H1 (cell line): ENCODE measurements around the gene MAST1. TPM values are rescaled to one million over a fixed set of nuclear protein-coding genes. Genes with fewer than 3 reads are reported as not detected.

ENCODE experiments used
- CTCF ChIA-PET: fragments of 300-600 bp; sonication (Branson Sonifier 250); formaldehyde crosslinking; loops from one replicate; lab custom pipeline; 2021; ENCODE audit not compliant: partially characterized antibody; lab: Charles Lee
- POLR2A ChIA-PET: fragments of 300-600 bp; sonication (Branson Sonifier 250); formaldehyde crosslinking; loops from one replicate; lab custom pipeline; 2021; ENCODE audit warnings: inconsistent platforms; ENCODE audit not compliant: partially characterized antibody; lab: Charles Lee
- DNase-seq, 2 experiments: peaks; one replicate each; pipeline versions ENCODE4 v3.0.0 to v3.0.0-alpha.2; 2010 to 2022; ENCODE audit warnings: low spot score in 2 of 2, low read depth in 1 of 2, mixed read lengths in 1 of 2
- FAIRE-seq: peaks from 2 replicates; lab custom pipeline; 2011; peaks lifted over from hg19 to GRCh38; lab: Jason Lieb, UNC
- H2AFZ ChIP-seq: 2 replicates; pipeline ENCODE4 v1.8.1; 2012; ENCODE audit warnings: low read length, inconsistent platforms
- H2AK5ac ChIP-seq: 2 replicates; pipeline ENCODE4 v1.6.1; 2013; ENCODE audit warnings: low read depth, low read length
- H2BK120ac ChIP-seq: replicated peaks from 2 replicates; pipeline ENCODE3; 2013; ENCODE audit warnings: low read depth, low read length, inconsistent platforms
- H2BK12ac ChIP-seq: 2 replicates; pipeline ENCODE4 v1.6.1; 2013; ENCODE audit warnings: low read depth, low read length
- H2BK15ac ChIP-seq: 2 replicates; pipeline ENCODE4 v1.6.1; 2013; ENCODE audit warnings: low read length
- H2BK20ac ChIP-seq: 2 replicates; pipeline ENCODE4 v1.6.1; 2013; ENCODE audit warnings: low read length
- H2BK5ac ChIP-seq: 2 replicates; pipeline ENCODE4 v1.6.1; 2013; ENCODE audit warnings: low read depth, low read length
- H3K14ac ChIP-seq: 2 replicates; pipeline ENCODE4 v1.6.1; 2013; ENCODE audit warnings: inconsistent platforms; ENCODE audit not compliant: insufficient read length
- H3K18ac ChIP-seq: 2 replicates; pipeline ENCODE4 v1.6.1; 2013; ENCODE audit warnings: low read length; ENCODE audit errors: extremely low read depth
- H3K23ac ChIP-seq: 2 replicates; pipeline ENCODE4 v1.6.1; 2013; ENCODE audit warnings: inconsistent platforms; ENCODE audit not compliant: insufficient read length
- H3K23me2 ChIP-seq: 2 replicates; pipeline ENCODE4 v1.6.1; 2013; ENCODE audit warnings: low read depth, low read length
- H3K27ac ChIP-seq: 2 replicates; pipeline ENCODE4 v1.6.1; 2011; ENCODE audit warnings: low read depth, low read length, inconsistent platforms
- H3K27me3 ChIP-seq, 4 experiments: replicated peaks in 1 of 4; 1 replicate in 1 of 4; 2 replicates in 3 of 4; pipeline versions ENCODE4 v1.6.1 to v1.8.1; 2011 to 2013; ENCODE audit warnings: low read length in 3 of 4, mild to moderate bottlenecking in 3 of 4, inconsistent platforms in 2 of 4, mixed read lengths in 2 of 4, moderate library complexity in 1 of 4; ENCODE audit not compliant: control insufficient read depth in 3 of 4, insufficient read depth in 3 of 4; ENCODE audit errors: extremely low read depth in 1 of 4
- H3K36me3 ChIP-seq, 4 experiments: 2 replicates each; pipeline versions ENCODE4 v1.6.1 to v1.8.1; 2011 to 2013; ENCODE audit warnings: mild to moderate bottlenecking in 4 of 4, low read length in 3 of 4, moderate library complexity in 2 of 4, control low read depth in 1 of 4, inconsistent platforms in 1 of 4; ENCODE audit not compliant: insufficient read depth in 4 of 4, control insufficient read depth in 2 of 4
- H3K4ac ChIP-seq: replicated peaks from 2 replicates; pipeline ENCODE3; 2013; ENCODE audit warnings: low read length, low read depth, mixed read lengths, inconsistent platforms; ENCODE audit not compliant: insufficient read length
- H3K4me1 ChIP-seq, 4 experiments: replicated peaks in 1 of 4; 1 replicate in 1 of 4; 2 replicates in 3 of 4; pipeline versions ENCODE4 v1.6.1 to v1.8.1; 2011 to 2013; ENCODE audit warnings: low read length in 3 of 4, inconsistent platforms in 2 of 4, mixed read lengths in 1 of 4; ENCODE audit not compliant: insufficient read depth in 4 of 4, control insufficient read depth in 3 of 4
- H3K4me2 ChIP-seq, 2 experiments: 2 replicates each; pipeline versions ENCODE4 v1.6.1 to v1.8.1; 2011 to 2013; ENCODE audit warnings: low read depth in 2 of 2, low read length in 2 of 2, control low read depth in 1 of 2, inconsistent platforms in 1 of 2, mild to moderate bottlenecking in 1 of 2; ENCODE audit not compliant: insufficient read depth in 1 of 2
- H3K4me3 ChIP-seq, 4 experiments: fragments of 200-600, 300-600 bp in 1 of 4; sonication (generic), shearing (Covaris generic), sonication (Bioruptor Twin) in 1 of 4; 2 replicates each; pipeline versions ENCODE4 v1.5.1 to v1.8.1; 2011 to 2016; ENCODE audit warnings: low read length in 4 of 4, low read depth in 3 of 4, control low read depth in 2 of 4, inconsistent platforms in 2 of 4, mild to moderate bottlenecking in 2 of 4, mixed read lengths in 1 of 4, moderate library complexity in 1 of 4; ENCODE audit not compliant: insufficient read depth in 2 of 4; ENCODE audit errors: extremely low read depth in 1 of 4
- H3K56ac ChIP-seq: replicated peaks from 2 replicates; pipeline ENCODE3; 2013; ENCODE audit warnings: low read depth, mild to moderate bottlenecking, mixed read lengths, low read length, inconsistent platforms; ENCODE audit not compliant: insufficient read length
- H3K79me1 ChIP-seq: 2 replicates; pipeline ENCODE4 v1.6.1; 2013; ENCODE audit warnings: low read depth, low read length, control low read depth
- H3K79me2 ChIP-seq, 2 experiments: 2 replicates each; pipeline versions ENCODE4 v1.6.1 to v1.8.1; 2012 to 2013; ENCODE audit warnings: low read length in 2 of 2, mild to moderate bottlenecking in 2 of 2, inconsistent platforms in 1 of 2; ENCODE audit not compliant: insufficient read depth in 2 of 2, control insufficient read depth in 1 of 2
- H3K9ac ChIP-seq, 4 experiments: replicated peaks in 1 of 4; 1 replicate in 1 of 4; 2 replicates in 3 of 4; pipeline versions ENCODE4 v1.6.1 to v1.8.1; 2011 to 2013; ENCODE audit warnings: low read depth in 3 of 4, low read length in 3 of 4, control low read depth in 2 of 4, mild to moderate bottlenecking in 2 of 4, moderate library complexity in 2 of 4, inconsistent platforms in 1 of 4; ENCODE audit errors: extremely low read depth in 1 of 4
- H3K9me3 ChIP-seq, 2 experiments: 2 replicates each; pipeline versions ENCODE4 v1.6.1 to v1.8.1; 2012 to 2013; ENCODE audit warnings: mild to moderate bottlenecking in 2 of 2, moderate library complexity in 2 of 2, control low read depth in 1 of 2, inconsistent platforms in 1 of 2, low read depth in 1 of 2, low read length in 1 of 2, mixed read lengths in 1 of 2; ENCODE audit not compliant: insufficient read depth in 2 of 2
- H4K20me1 ChIP-seq, 2 experiments: replicated peaks in 1 of 2; 2 replicates each; pipeline versions ENCODE3 to v1.8.1; 2011 to 2013; ENCODE audit warnings: inconsistent platforms in 2 of 2, low read length in 2 of 2, mild to moderate bottlenecking in 1 of 2; ENCODE audit not compliant: insufficient read depth in 2 of 2, control insufficient read depth in 1 of 2
- H4K5ac ChIP-seq: 2 replicates; pipeline ENCODE4 v1.6.1; 2013; ENCODE audit warnings: low read length, low read depth, mixed read lengths, inconsistent platforms; ENCODE audit not compliant: insufficient read length
- H4K8ac ChIP-seq: 2 replicates; pipeline ENCODE4 v1.8.0; 2013; ENCODE audit warnings: mild to moderate bottlenecking, moderate library complexity, low read length, inconsistent platforms; ENCODE audit not compliant: insufficient read depth; ENCODE audit errors: extremely low read depth
- H4K91ac ChIP-seq: replicated peaks from 2 replicates; pipeline ENCODE3; 2013; ENCODE audit warnings: low read length, mixed read lengths, inconsistent platforms; ENCODE audit not compliant: insufficient read length
- ASH2L ChIP-seq: fragments of 200-600, 300-600 bp; sonication (generic); IDR thresholded peaks from one replicate; pipeline ENCODE4 v1.7.1; 2017; ENCODE audit warnings: low read length
- BRCA1 ChIP-seq: IDR thresholded peaks from 2 replicates; pipeline ENCODE4 v1.6.1; 2012; ENCODE audit warnings: low read depth, low read length, improper control_type of control experiment
- CBX8 ChIP-seq: fragments of 300-800, 300-1000 bp; sonication (generic); IDR thresholded peaks from 2 replicates; pipeline ENCODE4 v1.7.1; 2016; ENCODE audit warnings: low read depth, low read length, borderline replicate concordance
- EP300 ChIP-seq, 2 experiments: IDR thresholded peaks; 1 replicate in 1 of 2; 2 replicates in 1 of 2; pipeline ENCODE4 v1.6.1; 2011 to 2012; ENCODE audit warnings: low read depth in 2 of 2, low read length in 2 of 2, mild to moderate bottlenecking in 2 of 2, borderline replicate concordance in 1 of 2, inconsistent platforms in 1 of 2, moderate library complexity in 1 of 2
- GABPA ChIP-seq: IDR thresholded peaks from 2 replicates; pipeline ENCODE4 v1.6.1; 2011; ENCODE audit warnings: mild to moderate bottlenecking, low read length, moderate library complexity, borderline replicate concordance; ENCODE audit not compliant: insufficient read depth
- NANOG ChIP-seq: IDR thresholded peaks from 2 replicates; pipeline ENCODE4 v1.6.1; 2011; ENCODE audit warnings: low read length, low read depth, mild to moderate bottlenecking, inconsistent platforms; ENCODE audit not compliant: insufficient read depth, poor library complexity, severe bottlenecking
- RAD21 ChIP-seq, 2 experiments: IDR thresholded peaks in 1 of 2; conservative IDR thresholded peaks in 1 of 2; 2 replicates each; pipeline ENCODE4 v1.6.1; 2011; ENCODE audit warnings: low read depth in 2 of 2, low read length in 2 of 2, improper control_type of control experiment in 1 of 2, inconsistent platforms in 1 of 2, mild to moderate bottlenecking in 1 of 2, moderate library complexity in 1 of 2
- RFX5 ChIP-seq: IDR thresholded peaks from 2 replicates; pipeline ENCODE4 v1.6.1; 2011; ENCODE audit warnings: low read depth, low read length, improper control_type of control experiment, borderline replicate concordance
- SP1 ChIP-seq: IDR thresholded peaks from 2 replicates; pipeline ENCODE4 v1.6.1; 2011; ENCODE audit warnings: low read depth, low read length
- SP4 ChIP-seq: IDR thresholded peaks from 2 replicates; pipeline ENCODE4 v1.6.1; 2012; ENCODE audit warnings: low read length, inconsistent platforms
- TEAD4 ChIP-seq: IDR thresholded peaks from 2 replicates; pipeline ENCODE4 v1.6.1; 2012; ENCODE audit warnings: low read depth, low read length, inconsistent platforms, mixed read lengths
- YY1 ChIP-seq: IDR thresholded peaks from 2 replicates; pipeline ENCODE4 v1.6.1; 2011; ENCODE audit warnings: low read depth, mild to moderate bottlenecking, low read length
- ZNF274 ChIP-seq: IDR thresholded peaks from 2 replicates; pipeline ENCODE4 v1.7.0; 2012; ENCODE audit warnings: low read length, borderline replicate concordance; ENCODE audit errors: extremely low read depth
- WGBS, 2 experiments: shearing (Covaris generic) in 1 of 2; methylation state at CpG; one replicate each; pipeline versions ENCODE4 v1.1.6 to v1.1.7; 2013 to 2015; ENCODE audit warnings: low lambda C conversion rate in 2 of 2, mixed read lengths in 2 of 2, inconsistent platforms in 1 of 2, low coverage in 1 of 2, missing lambda C conversion rate in 1 of 2; ENCODE audit not compliant: insufficient replicate concordance in 2 of 2, insufficient coverage in 1 of 2, insufficient read length in 1 of 2; ENCODE audit errors: extremely low coverage in 1 of 2, missing lambda C conversion rate in 1 of 2; 5-methylcytosine and 5-hydroxymethylcytosine counted together
- polyA plus RNA-seq, 7 experiments: library from polyadenylated mRNA; depleted of rRNA in 3 of 7; stranded (reverse) in 5 of 7; unstranded in 2 of 7; fragments of >200 nt in 5 of 7; fragments of 200-250 nt in 2 of 7; gene quantifications; 1 replicate in 5 of 7; 2 replicates in 1 of 7; 4 replicates in 1 of 7; pipeline versions ENCODE4 v1.2.1 to v1.2.3, GENCODE V29; 2011 to 2013; ENCODE audit warnings: missing spikeins in 2 of 7, mixed read lengths in 2 of 7
- total RNA-seq: library from RNA; stranded (reverse); fragmentation: NEBNext Ultra II Directional; extraction: Animal tissue kit (Norgen Biotek cat#: 25700); gene quantifications from 2 replicates; pipeline ENCODE4 v1.2.1, GENCODE V29; 2021

The MAST1 gene
- total and polyA plus RNA-seq, 2 of the 8 experiments (the other 6 are each of a cell fraction or from before 2014, with no cell fraction given): 15.6 to 28.3 TPM

DNA sequence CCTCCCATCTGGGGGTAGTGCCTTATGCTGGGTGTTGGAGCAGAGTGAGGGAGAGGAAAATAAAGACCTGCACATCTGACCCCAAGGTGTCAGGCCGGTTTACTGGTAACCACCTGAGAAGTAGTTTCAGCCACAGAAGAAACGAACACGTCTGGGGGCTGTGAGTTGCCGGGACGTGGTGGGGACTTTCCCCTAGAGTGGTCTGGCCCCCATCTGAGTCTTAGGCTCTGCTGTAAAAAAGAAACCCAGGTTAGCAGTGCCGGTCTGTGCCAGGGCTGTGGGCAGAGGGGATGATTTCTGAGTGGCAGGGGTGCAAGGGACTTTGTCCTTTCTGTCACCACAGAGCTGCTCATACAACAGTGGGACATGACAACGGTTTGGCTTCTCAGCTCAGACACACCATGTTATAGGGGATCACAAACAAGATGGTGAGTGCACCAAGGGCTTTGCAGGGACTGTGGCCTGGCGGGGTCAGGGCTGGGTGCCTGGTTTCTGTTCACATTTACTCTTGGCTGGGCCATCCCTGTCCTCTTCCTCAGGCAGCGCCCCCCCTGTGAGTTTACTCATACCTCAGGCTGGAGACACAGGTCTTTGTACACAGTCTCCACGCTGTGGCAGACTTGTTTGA lies 61.7 kb downstream of the MAST1 start:
- H2AFZ ChIP-seq: no peak overlapping the region
- H3K36me3 ChIP-seq: peaks cover 8 to 24% (median 17%) of the 10 kb centered on the region in 4 experiments; a peak in 6 of 8 replicates
- H2AK5ac ChIP-seq: no peak overlapping the region
- H3K79me2 ChIP-seq: no peaks in the 10 kb centered on the region
- H3K4me1 ChIP-seq: no peaks in the 10 kb centered on the region
- no peak overlapping the region for H2BK20ac ChIP-seq
- H3K23ac ChIP-seq: no peak overlapping the region
- no peaks in the 10 kb centered on the region for H3K79me1 ChIP-seq
- H4K20me1 ChIP-seq: peaks cover 0 to 2% of the 10 kb centered on the region in 2 experiments
- DNase-seq (no peak), FAIRE-seq (no peak)
- TF ChIP-seq BRCA1 (no peak), ZNF274 (no peak), ASH2L (no peak), RAD21 (IDR thresholded peaks at IDR 0.05 in 1 of 2, conservative IDR thresholded peaks at IDR 0.05 in 1 of 2; ENCODE audit: low read depth in 2 of 2, low read length in 2 of 2) (no peak), CBX8 (no peak), RFX5 (no peak), NANOG (no peak), SP4 (no peak), TEAD4 (no peak), EP300 (IDR thresholded peaks at IDR 0.05; ENCODE audit: borderline replicate concordance in 1 of 2, low read depth in 2 of 2, low read length in 2 of 2) (no peak), SP1 (no peak), YY1 (no peak), GABPA (no peak)
- no peak overlapping the region for H3K9ac ChIP-seq
- H2BK120ac ChIP-seq: no peak overlapping the region
- no peak overlapping the region for H3K27ac ChIP-seq
- H2BK5ac ChIP-seq: no peak overlapping the region
- no peak overlapping the region for H3K14ac ChIP-seq
- no peak overlapping the region for H2BK15ac ChIP-seq
- no peak overlapping the region for H4K8ac ChIP-seq
- no peak overlapping the region for H3K4ac ChIP-seq
- H3K18ac ChIP-seq: no peak overlapping the region
- H4K91ac ChIP-seq: no peak overlapping the region
- no peaks in the 10 kb centered on the region for H3K27me3 ChIP-seq
- no peaks in the 10 kb centered on the region for H3K9me3 ChIP-seq
- H3K4me3 ChIP-seq: no peak overlapping the region
- H2BK12ac ChIP-seq: no peak overlapping the region
- WGBS, 2 experiments: 93% methylated on average over 10 of the region's 10 CpGs; no CpG with 5 or more reads in 1 of the 2 experiments
- H3K4me2 ChIP-seq: no peak overlapping the region
- H3K56ac ChIP-seq: no peak overlapping the region
- no peak overlapping the region for H4K5ac ChIP-seq
- POLR2A ChIA-PET: interaction anchor here (0.8 to 15.0 kb wide), 10 partner anchors 9 to 48 kb away, joined by 3 to 180 read pairs (median 6); partner anchors contain the start of genes CALR, GCDH and SYCE2
- no peaks in the 10 kb centered on the region for H3K23me2 ChIP-seq
- CTCF ChIA-PET: interaction anchor here (0.6 to 1.5 kb wide), 5 partner anchors 9 to 296 kb away, joined by 3 to 5 read pairs (median 3); partner anchors contain the start of gene GCDH
